Jurkat, Clone E6-1 (cell line): ENCODE results near the gene PASD1.
"Not testable (repeated sequence)": the region's sequence is repeated elsewhere in the genome, so short reads cannot be mapped to it uniquely, and the experiment has no call there.

Source experiments
- DNase-seq: peaks from one replicate; pipeline ENCODE4 v3.0.0-alpha.2; 2011; ENCODE audit warnings: low read depth, low spot score
- H3K4me3 ChIP-seq: 2 replicates; pipeline ENCODE4 v1.5.1; 2011; ENCODE audit warnings: mild to moderate bottlenecking, low read length, control low read depth, moderate library complexity

Gene PASD1

GRCh38 chrX:151697082-151697481 lies 133.6 kb downstream of the PASD1 start:
- DNase-seq, H3K4me3 ChIP-seq: not testable (repeated sequence)

DNA sequence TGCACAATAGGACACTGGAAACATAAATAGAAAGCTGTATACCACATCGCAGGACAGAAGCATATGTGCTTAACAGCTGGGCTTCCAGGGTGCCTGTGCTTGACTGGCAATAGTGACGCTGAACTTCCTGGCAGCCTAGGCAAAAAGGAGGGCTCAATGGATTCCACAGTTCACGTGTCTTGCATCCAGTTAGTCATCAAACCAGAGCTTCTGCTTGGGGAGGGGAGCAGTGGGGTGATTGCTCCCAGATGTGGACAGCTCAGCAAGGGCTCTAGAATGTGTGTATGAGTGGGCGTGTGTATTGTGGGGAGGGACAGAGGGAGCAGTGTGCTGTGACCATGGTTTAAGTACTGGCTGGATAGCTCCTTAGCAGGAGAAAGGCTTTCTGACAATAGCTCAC lies 134.0 kb downstream of the PASD1 start:
- H3K4me3 ChIP-seq, result no peak overlapping the region
- no peak for DNase-seq

DNA sequence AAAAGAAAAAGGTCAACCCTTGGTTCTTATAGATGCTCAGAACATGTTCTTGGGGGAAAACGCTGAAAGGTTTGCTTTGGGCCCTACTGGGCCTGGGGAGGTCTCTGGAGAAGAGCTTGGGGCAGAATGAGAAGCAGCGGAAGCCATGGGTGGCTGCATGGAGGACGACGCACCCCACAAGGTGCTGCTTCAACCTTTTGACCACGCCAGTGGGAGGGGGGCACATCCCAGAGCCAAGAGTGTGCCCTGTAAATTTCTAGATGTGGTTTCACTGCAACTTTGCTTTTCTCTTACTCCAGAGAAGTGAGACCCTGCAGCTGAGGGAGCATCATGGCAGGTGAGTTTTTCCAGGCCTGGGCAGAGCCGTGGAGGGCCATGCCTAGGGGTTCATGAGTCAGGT lies 135.0 kb downstream of the PASD1 start:
- DNase-seq, result no peak
- no peak overlapping the region for H3K4me3 ChIP-seq

- DNase-seq, result no peak
Observed at GRCh38 chrX:151699746-151700145, 136.3 kb downstream of the PASD1 start.

GRCh38 chrX:151700581-151700980 lies 137.1 kb downstream of the PASD1 start:
- DNase-seq, result no peak
- no peak overlapping the region for H3K4me3 ChIP-seq

More at GRCh38 chrX:151699746-151700145, 136.3 kb downstream of the PASD1 start:
- H3K4me3 ChIP-seq, result no peak overlapping the region

- no peak overlapping the region for H3K4me3 ChIP-seq
- DNase-seq, result no peak
Observed at GRCh38 chrX:151701071-151701470, 137.6 kb downstream of the PASD1 start.

DNA sequence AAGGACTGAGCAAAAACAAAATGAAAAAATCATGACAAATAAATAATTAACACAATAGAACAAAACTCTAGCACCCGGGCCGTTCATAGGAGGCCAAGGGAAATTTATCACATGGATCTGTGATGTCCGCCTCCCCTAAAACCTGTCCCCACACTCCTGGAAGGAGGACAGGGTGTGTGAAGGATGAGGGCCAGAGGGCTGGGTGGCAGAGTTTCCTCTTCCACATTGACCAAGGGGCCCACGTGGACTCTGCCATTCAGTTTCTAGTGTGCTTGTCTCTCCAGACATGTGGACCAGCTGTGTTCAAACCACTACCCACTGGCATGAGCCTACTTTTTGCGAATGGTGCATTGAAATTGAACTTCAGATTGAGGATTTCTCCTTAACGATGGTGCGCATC lies 138.1 kb downstream of the PASD1 start:
- DNase-seq, result no peak
- no peak overlapping the region for H3K4me3 ChIP-seq

DNA sequence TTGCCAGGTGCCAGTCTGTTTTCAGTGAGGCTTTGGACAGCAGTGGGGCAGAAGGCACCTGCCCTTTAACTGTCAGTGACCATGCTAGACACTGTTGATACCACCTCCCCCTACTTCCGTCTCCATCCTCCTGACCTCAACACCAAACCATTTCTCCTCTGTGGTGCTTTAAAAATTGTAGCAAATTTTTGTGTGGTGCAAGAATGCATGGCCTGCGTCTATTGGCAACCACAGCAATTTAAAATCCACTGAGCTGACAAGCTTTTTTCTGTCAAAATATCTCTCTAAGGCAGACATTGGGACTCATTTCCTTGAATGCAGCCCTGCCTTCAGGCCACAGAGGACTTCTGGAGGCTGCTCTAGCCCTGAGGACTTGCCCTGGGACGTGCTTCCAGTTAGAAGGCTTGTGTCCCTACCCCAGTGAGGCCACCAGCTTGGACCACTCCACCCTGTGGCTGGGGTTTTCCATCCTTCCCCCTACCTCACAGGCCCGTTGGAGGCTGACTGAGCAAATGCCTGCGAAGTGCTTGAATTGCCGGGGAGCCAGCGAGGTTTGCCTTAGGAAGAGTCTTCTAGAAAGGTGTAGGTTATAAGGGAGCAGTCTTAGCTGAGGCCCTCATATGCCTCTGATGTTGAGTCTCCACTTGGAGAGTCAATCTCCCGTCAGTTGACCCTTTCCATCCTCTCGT lies 138.7 kb downstream of the PASD1 start:
- H3K4me3 ChIP-seq, result no peak overlapping the region
- DNase-seq, result no peak

DNA sequence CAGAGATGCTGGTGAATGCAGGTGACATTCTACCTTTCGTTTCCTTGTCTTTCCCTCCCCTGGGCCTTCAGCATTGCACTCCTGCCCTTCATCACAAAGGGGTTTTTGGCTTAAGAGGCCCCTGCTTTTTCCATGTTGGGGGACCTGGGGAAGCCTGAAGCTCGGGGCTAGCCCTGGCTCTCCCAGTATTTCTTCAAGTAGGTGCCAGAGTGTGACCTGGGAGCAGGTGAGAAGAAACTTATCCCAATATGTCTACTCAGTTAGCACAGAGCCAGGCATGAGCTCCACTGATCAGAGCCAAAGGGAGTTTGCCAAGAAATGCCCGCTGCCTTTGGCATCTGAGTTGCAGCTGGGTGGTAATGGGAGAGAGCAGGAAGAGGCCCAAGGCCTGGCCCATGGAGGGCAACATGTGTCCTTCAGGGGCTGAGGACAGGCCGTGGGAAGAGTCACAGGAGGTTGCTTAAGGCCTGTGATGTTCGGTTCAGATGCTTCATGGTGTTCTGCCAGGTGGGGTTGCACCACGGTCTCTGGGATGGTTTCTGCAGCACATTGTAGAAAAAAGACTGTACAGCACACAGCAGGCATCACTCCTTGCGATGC lies 139.4 kb downstream of the PASD1 start:
- DNase-seq, result no peak
- H3K4me3 ChIP-seq, result no peak overlapping the region

GRCh38 chrX:151703487-151703886 lies 140.0 kb downstream of the PASD1 start:
- no peak for DNase-seq

GRCh38 chrX:151704041-151704663 lies 140.7 kb downstream of the PASD1 start:
- DNase-seq, result no peak
- no peak overlapping the region for H3K4me3 ChIP-seq

More at GRCh38 chrX:151703487-151703886, 140.0 kb downstream of the PASD1 start:
- no peak overlapping the region for H3K4me3 ChIP-seq

GRCh38 chrX:151708821-151709220 lies 145.3 kb downstream of the PASD1 start:
- no peak for DNase-seq
- H3K4me3 ChIP-seq, result no peak overlapping the region

DNA sequence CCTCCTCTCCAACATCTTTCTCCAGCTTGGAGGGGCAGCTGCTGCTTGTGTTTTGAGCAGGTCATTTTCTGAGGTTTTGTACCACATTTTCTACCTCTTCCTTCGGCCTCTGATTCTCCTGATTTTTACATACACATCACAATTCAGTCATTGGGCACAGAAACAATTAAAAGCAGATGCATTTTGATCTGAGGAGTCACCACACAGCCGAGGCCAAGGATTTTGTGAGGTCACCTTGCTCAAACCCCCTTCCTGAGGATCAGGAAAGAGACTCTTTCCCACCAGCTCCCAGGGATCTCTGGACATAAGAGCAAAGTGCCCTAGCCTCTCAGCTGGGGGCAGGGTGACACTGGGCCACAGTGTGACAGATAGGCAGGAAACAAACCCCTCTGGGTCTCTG lies 147.0 kb downstream of the PASD1 start:
- H3K4me3 ChIP-seq, result no peak overlapping the region
- DNase-seq, result no peak

GRCh38 chrX:151711154-151711553 lies 147.7 kb downstream of the PASD1 start:
- no peak overlapping the region for H3K4me3 ChIP-seq
- no peak for DNase-seq

- H3K4me3 ChIP-seq, result no peak overlapping the region
- DNase-seq, result no peak
Observed at GRCh38 chrX:151711787-151712186, 148.3 kb downstream of the PASD1 start.

- no peak for DNase-seq
- no peak overlapping the region for H3K4me3 ChIP-seq
Observed at GRCh38 chrX:151712253-151712652, 148.8 kb downstream of the PASD1 start.

- peak; percentile 1 for DNase-seq
- no peak overlapping the region for H3K4me3 ChIP-seq
Observed at GRCh38 chrX:151713849-151714248, 150.4 kb downstream of the PASD1 start.

DNA sequence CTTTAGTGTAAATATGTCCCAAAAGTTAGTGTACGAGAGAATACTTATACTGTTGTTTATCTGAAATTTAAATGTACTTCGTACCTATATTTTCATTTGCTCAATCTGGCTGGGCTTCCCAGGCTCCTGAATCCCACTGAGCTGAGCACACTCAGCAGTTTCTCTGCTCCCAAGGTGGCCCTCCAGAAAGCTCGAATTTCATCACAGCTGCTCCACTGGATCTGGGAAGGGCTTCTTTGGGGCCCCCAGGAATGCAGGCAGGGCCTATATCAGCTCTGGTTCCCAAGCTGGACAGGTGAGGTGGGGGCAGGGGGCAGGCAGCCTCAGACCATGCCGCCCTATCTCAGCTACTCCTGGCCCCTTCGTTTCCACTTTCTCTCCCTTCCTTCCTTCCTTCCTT lies 150.9 kb downstream of the PASD1 start:
- no peak for DNase-seq
- no peak overlapping the region for H3K4me3 ChIP-seq

DNA sequence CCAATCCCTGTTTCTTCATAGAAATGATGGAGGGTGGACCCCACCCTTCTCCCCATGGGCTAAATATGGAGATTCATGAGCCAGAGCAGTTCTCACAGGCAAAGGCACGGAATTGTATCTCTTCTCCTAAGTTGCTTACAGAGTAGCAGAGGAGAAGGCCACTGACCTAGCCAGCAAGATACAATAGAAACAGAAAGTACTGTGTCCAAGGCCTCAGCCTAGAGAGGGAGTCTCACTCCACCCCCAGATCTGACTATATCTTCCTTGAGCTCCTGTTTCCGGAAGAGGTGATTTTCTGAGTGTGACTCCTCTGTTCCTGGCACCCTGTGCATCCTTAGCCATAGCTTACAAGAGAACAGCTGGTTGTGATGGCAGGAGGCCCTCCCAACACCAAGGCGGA lies 152.3 kb downstream of the PASD1 start, which contains the start of gene FATE1:
Gene FATE1 (plus strand): TSS at position 284 of the 400 bp plus-strand sequence. CDS start 85 bp downstream, at position 369.
- H3K4me3 ChIP-seq, result no peak within 1 kb of the TSS

GRCh38 chrX:151722241-151722846 lies 158.9 kb downstream of the PASD1 start:
- DNase-seq, result no peak
- no peak overlapping the region for H3K4me3 ChIP-seq

More for the DNA sequence above, 152.3 kb downstream of the PASD1 start, which contains the start of gene FATE1:
- DNase-seq, result no peak
